ENCODE data around the gene SLC4A5.

Gene SLC4A5

GRCh38 chr2:74260495-74260894 lies 82.7 kb downstream of the SLC4A5 start:
- Histone ChIP-seq H3K9ac (ENCODE audit: low read length) (no peak overlapping the region), H3K36me3 (ENCODE audit: control insufficient read depth in 1 of 2, insufficient read depth in 2 of 2, low read length in 2 of 2) (no peaks in the 10 kb centered on the region), H3K79me1 (ENCODE audit: low read length) (no peaks in the 10 kb centered on the region), H4K8ac (ENCODE audit: low read depth, low read length) (no peak overlapping the region), H3K4me2 (ENCODE audit: low read length) (no peak overlapping the region), H3K27ac (ENCODE audit: low read depth, low read length) (no peak overlapping the region), H3K27me3 (ENCODE audit: insufficient read depth, low read length) (no peaks in the 10 kb centered on the region), H3K14ac (ENCODE audit: low read length) (no peak overlapping the region), H3K18ac (ENCODE audit: low read length) (no peak overlapping the region), H2BK12ac (ENCODE audit: low read length) (no peak overlapping the region), H4K12ac (ENCODE audit: low read depth, low read length) (no peak overlapping the region), H3K79me2 (ENCODE audit: control insufficient read depth, insufficient read depth, low read length, poor library complexity) (no peaks in the 10 kb centered on the region), H3K9me3 (ENCODE audit: insufficient read depth, low read depth, low read length) (peaks cover 1% of the 10 kb centered on the region), H3K4ac (ENCODE audit: low read depth, low read length) (no peak overlapping the region), H4K91ac (ENCODE audit: low read depth, low read length) (no peak overlapping the region), H3K4me1 (ENCODE audit: control insufficient read depth in 1 of 2, insufficient read depth in 2 of 2, low read length in 2 of 2) (peaks cover 0 to 3% of the 10 kb centered on the region in 2 experiments), H3K23ac (ENCODE audit: low read length) (no peak overlapping the region), H2AK5ac (ENCODE audit: low read length) (no peak overlapping the region), H2BK5ac (ENCODE audit: low read depth, low read length, poor library complexity) (no peak overlapping the region), H2BK120ac (ENCODE audit: insufficient read depth, low read length, poor library complexity) (no peak overlapping the region), H2AFZ (ENCODE audit: insufficient read depth, low read length, poor library complexity) (no peak overlapping the region), H3K4me3 (ENCODE audit: low read depth, low read length) (no peak overlapping the region)
- no peak for DNase-seq
- WGBS (ENCODE audit: extremely low coverage, insufficient coverage, insufficient read length): no CpG with 5 or more reads among the region's 2 CpGs

- H3K9me3 ChIP-seq (ENCODE audit: insufficient read depth, low read depth, low read length): peaks cover 1% of the 10 kb centered on the region
- H4K91ac ChIP-seq (ENCODE audit: low read depth, low read length): no peak overlapping the region
- no peaks in the 10 kb centered on the region for H3K36me3 ChIP-seq (ENCODE audit: control insufficient read depth in 1 of 2, insufficient read depth in 2 of 2, low read length in 2 of 2)
- no CpG with 5 or more reads among the region's 4 CpGs for WGBS (ENCODE audit: extremely low coverage, insufficient coverage, insufficient read length)
- no peak overlapping the region for H2BK120ac ChIP-seq (ENCODE audit: insufficient read depth, low read length, poor library complexity)
- no peak overlapping the region for H3K4me3 ChIP-seq (ENCODE audit: low read depth, low read length)
- no peak overlapping the region for H3K4ac ChIP-seq (ENCODE audit: low read depth, low read length)
- H3K18ac ChIP-seq (ENCODE audit: low read length): no peak overlapping the region
- H3K4me1 ChIP-seq (ENCODE audit: control insufficient read depth in 1 of 2, insufficient read depth in 2 of 2, low read length in 2 of 2): peaks cover 0 to 3% of the 10 kb centered on the region in 2 experiments
- H4K12ac ChIP-seq (ENCODE audit: low read depth, low read length): no peak overlapping the region
- no peak overlapping the region for H2AFZ ChIP-seq (ENCODE audit: insufficient read depth, low read length, poor library complexity)
- no peak overlapping the region for H3K4me2 ChIP-seq (ENCODE audit: low read length)
- peak in 1 of 2 donors; percentile 11 for DNase-seq
- H4K8ac ChIP-seq (ENCODE audit: low read depth, low read length): no peak overlapping the region
- H2BK12ac ChIP-seq (ENCODE audit: low read length): no peak overlapping the region
- H3K79me2 ChIP-seq (ENCODE audit: control insufficient read depth, insufficient read depth, low read length, poor library complexity): no peaks in the 10 kb centered on the region
- no peak overlapping the region for H2AK5ac ChIP-seq (ENCODE audit: low read length)
- H3K27ac ChIP-seq (ENCODE audit: low read depth, low read length): no peak overlapping the region
- H3K79me1 ChIP-seq (ENCODE audit: low read length): no peaks in the 10 kb centered on the region
- no peak overlapping the region for H3K23ac ChIP-seq (ENCODE audit: low read length)
- no peak overlapping the region for H3K14ac ChIP-seq (ENCODE audit: low read length)
- H2BK5ac ChIP-seq (ENCODE audit: low read depth, low read length, poor library complexity): no peak overlapping the region
- H3K27me3 ChIP-seq (ENCODE audit: insufficient read depth, low read length): no peaks in the 10 kb centered on the region
- no peak overlapping the region for H3K9ac ChIP-seq (ENCODE audit: low read length)
Measured at GRCh38 chr2:74259733-74260132, 83.5 kb downstream of the SLC4A5 start.

GRCh38 chr2:74259191-74259590 lies 84.0 kb downstream of the SLC4A5 start:
- Histone ChIP-seq H3K14ac (ENCODE audit: low read length) (no peak overlapping the region), H2BK120ac (ENCODE audit: insufficient read depth, low read length, poor library complexity) (no peak overlapping the region), H3K9ac (ENCODE audit: low read length) (no peak overlapping the region), H3K4me3 (ENCODE audit: low read depth, low read length) (no peak overlapping the region), H4K12ac (ENCODE audit: low read depth, low read length) (no peak overlapping the region), H3K9me3 (ENCODE audit: insufficient read depth, low read depth, low read length) (peaks cover 1% of the 10 kb centered on the region), H3K18ac (ENCODE audit: low read length) (no peak overlapping the region), H3K27ac (ENCODE audit: low read depth, low read length) (no peak overlapping the region), H3K79me1 (ENCODE audit: low read length) (no peaks in the 10 kb centered on the region), H3K4me1 (ENCODE audit: control insufficient read depth in 1 of 2, insufficient read depth in 2 of 2, low read length in 2 of 2) (peaks cover 0 to 3% of the 10 kb centered on the region in 2 experiments), H2AFZ (ENCODE audit: insufficient read depth, low read length, poor library complexity) (no peak overlapping the region), H3K4me2 (ENCODE audit: low read length) (no peak overlapping the region), H3K79me2 (ENCODE audit: control insufficient read depth, insufficient read depth, low read length, poor library complexity) (no peaks in the 10 kb centered on the region), H3K23ac (ENCODE audit: low read length) (no peak overlapping the region), H3K27me3 (ENCODE audit: insufficient read depth, low read length) (no peaks in the 10 kb centered on the region), H2BK12ac (ENCODE audit: low read length) (no peak overlapping the region), H2AK5ac (ENCODE audit: low read length) (no peak overlapping the region), H2BK5ac (ENCODE audit: low read depth, low read length, poor library complexity) (no peak overlapping the region), H4K91ac (ENCODE audit: low read depth, low read length) (no peak overlapping the region), H3K4ac (ENCODE audit: low read depth, low read length) (no peak overlapping the region), H3K36me3 (ENCODE audit: control insufficient read depth in 1 of 2, insufficient read depth in 2 of 2, low read length in 2 of 2) (no peaks in the 10 kb centered on the region), H4K8ac (ENCODE audit: low read depth, low read length) (no peak overlapping the region)
- DNase-seq: no peak
- WGBS (ENCODE audit: extremely low coverage, insufficient coverage, insufficient read length): no CpG with 5 or more reads among the region's 3 CpGs

- Histone ChIP-seq H2BK5ac (ENCODE audit: low read depth, low read length, poor library complexity) (no peak overlapping the region), H3K23ac (ENCODE audit: low read length) (peak overlapping the region; percentile 19), H3K4me2 (ENCODE audit: low read length) (no peak overlapping the region), H3K27me3 (ENCODE audit: insufficient read depth, low read length) (no peaks in the 10 kb centered on the region), H3K9ac (ENCODE audit: low read length) (no peak overlapping the region), H2BK120ac (ENCODE audit: insufficient read depth, low read length, poor library complexity) (no peak overlapping the region), H2AFZ (ENCODE audit: insufficient read depth, low read length, poor library complexity) (no peak overlapping the region), H3K18ac (ENCODE audit: low read length) (no peak overlapping the region), H4K91ac (ENCODE audit: low read depth, low read length) (no peak overlapping the region), H3K14ac (ENCODE audit: low read length) (no peak overlapping the region), H3K9me3 (ENCODE audit: insufficient read depth, low read depth, low read length) (peaks cover 1% of the 10 kb centered on the region), H3K4me3 (ENCODE audit: low read depth, low read length) (peak overlapping the region; percentile 27), H3K4ac (ENCODE audit: low read depth, low read length) (no peak overlapping the region), H3K27ac (ENCODE audit: low read depth, low read length) (no peak overlapping the region), H3K79me2 (ENCODE audit: control insufficient read depth, insufficient read depth, low read length, poor library complexity) (no peaks in the 10 kb centered on the region), H3K79me1 (ENCODE audit: low read length) (no peaks in the 10 kb centered on the region), H4K12ac (ENCODE audit: low read depth, low read length) (no peak overlapping the region), H2BK12ac (ENCODE audit: low read length) (no peak overlapping the region), H3K36me3 (ENCODE audit: control insufficient read depth in 1 of 2, insufficient read depth in 2 of 2, low read length in 2 of 2) (no peaks in the 10 kb centered on the region), H2AK5ac (ENCODE audit: low read length) (no peak overlapping the region), H4K8ac (ENCODE audit: low read depth, low read length) (no peak overlapping the region), H3K4me1 (ENCODE audit: control insufficient read depth in 1 of 2, insufficient read depth in 2 of 2, low read length in 2 of 2) (no peaks in the 10 kb centered on the region)
- no peak for DNase-seq
- WGBS (ENCODE audit: extremely low coverage, insufficient coverage, insufficient read length): no CpG with 5 or more reads among the region's 18 CpGs
Measured at GRCh38 chr2:74255660-74256213, 87.5 kb downstream of the SLC4A5 start.

Data from trophoblast cell (in vitro differentiated cells and primary cell).